ENCODE measurements around the gene TRIM26.
"Not testable (repeated sequence)": the region's sequence is repeated elsewhere in the genome, so short reads cannot be mapped to it uniquely, and the experiment has no call there.

Gene TRIM26

GRCh38 chr6:30212865-30213666, at the start of gene TRIM26:
Gene TRIM26 (minus strand): TSS chr6:30213406. CDS start chr6:30199103, 14,303 bp downstream.
- peak; percentile 96 for DNase-seq

GRCh38 chr6:30260036-30260504, 46.9 kb upstream of the TRIM26 start:
- DNase-seq, result peak; percentile 43

GRCh38 chr6:30259140-30260035, 46.2 kb upstream of the TRIM26 start:
- peak; percentile 77 for DNase-seq

- DNase-seq, result no peak
These were observed 45.0 kb upstream of the TRIM26 start for GRCh38 chr6:30258204-30258603.

- DNase-seq, result not testable (repeated sequence)
These were observed 39.2 kb upstream of the TRIM26 start for GRCh38 chr6:30252417-30252816.

- no peak for DNase-seq
These were observed 31.4 kb upstream of the TRIM26 start for GRCh38 chr6:30244560-30244959.

- no peak for DNase-seq
These were observed 25.1 kb upstream of the TRIM26 start for GRCh38 chr6:30238178-30238795.

GRCh38 chr6:30234356-30234755, 21.1 kb upstream of the TRIM26 start:
- DNase-seq, result no peak

- DNase-seq, result no peak
These were observed 17.9 kb upstream of the TRIM26 start for GRCh38 chr6:30231067-30231466.

- DNase-seq, result no peak
These were observed 14.7 kb upstream of the TRIM26 start for GRCh38 chr6:30227763-30228487.

- no peak for DNase-seq
These were observed 14.1 kb upstream of the TRIM26 start for GRCh38 chr6:30227242-30227722.

GRCh38 chr6:30223339-30223738, 10.1 kb upstream of the TRIM26 start:
- no peak for DNase-seq

- not testable (repeated sequence) for DNase-seq
These were observed 8.8 kb upstream of the TRIM26 start for GRCh38 chr6:30221956-30222355.

GRCh38 chr6:30221395-30221794, 8.2 kb upstream of the TRIM26 start:
- DNase-seq, result not testable (repeated sequence)

GRCh38 chr6:30219244-30219643, 6.0 kb upstream of the TRIM26 start:
- peak; percentile 53 for DNase-seq

GRCh38 chr6:30216096-30216495, 2.9 kb upstream of the TRIM26 start:
- DNase-seq, result no peak

GRCh38 chr6:30214657-30214982, 1.4 kb upstream of the TRIM26 start:
- DNase-seq, result no peak

- peak; percentile 83 for DNase-seq
These were observed 901 bp upstream of the TRIM26 start for GRCh38 chr6:30213957-30214656.

- no peak for DNase-seq
These were observed 406 bp upstream of the TRIM26 start for GRCh38 chr6:30213667-30213956.

GRCh38 chr6:30211899-30212298, 1.3 kb downstream of the TRIM26 start:
- DNase-seq, result no peak

- no peak for DNase-seq
These were observed 1.9 kb downstream of the TRIM26 start for GRCh38 chr6:30211306-30211705.

All from stimulated activated CD8-positive, alpha-beta memory T cell treated with anti-CD3 and anti-CD28 coated beads, Interleukin-4, amount 100 ng/mL, for 48 hours (primary cell).